ENCODE data around the gene ZNF574. TPM values are rescaled to one million over a fixed set of nuclear protein-coding genes. Genes with fewer than 3 reads are reported as not detected.

Gene ZNF574
- total and polyA plus RNA-seq, 12 donors, result 3.4 to 11.1 (median 8.0) TPM

DNA sequence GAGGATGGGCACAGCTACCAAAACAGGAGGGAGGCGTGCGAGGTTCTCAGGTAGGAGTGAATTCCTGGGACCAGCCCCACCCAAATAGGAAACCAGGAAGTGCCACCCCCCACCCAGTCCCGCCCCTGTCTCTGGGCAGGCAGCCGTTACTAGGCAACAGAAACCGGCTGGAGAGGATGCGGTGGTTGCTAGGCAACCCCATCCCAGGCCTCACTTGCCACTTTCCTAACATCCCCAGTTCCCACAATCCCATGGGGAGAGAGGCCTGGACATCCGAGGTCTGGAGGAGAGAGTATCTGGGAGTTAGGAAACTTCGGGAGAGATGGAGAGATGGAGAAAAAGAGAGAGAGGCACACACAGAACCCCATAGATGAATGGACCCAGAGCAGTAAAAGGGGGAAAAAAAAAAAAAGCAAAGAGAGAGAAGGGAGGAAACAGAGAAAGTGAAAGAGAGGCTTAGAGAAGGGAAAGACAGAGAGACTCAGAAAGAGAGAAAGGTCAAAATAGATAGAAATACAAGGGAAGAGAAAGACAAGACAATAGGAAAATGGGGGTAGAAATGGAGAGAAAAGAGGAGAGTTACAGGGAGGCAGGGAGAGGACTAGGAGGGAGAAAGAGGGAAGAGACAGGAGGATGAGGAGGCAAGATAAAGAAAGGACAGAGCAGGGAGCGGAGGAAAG is 9.8 kb upstream of the ZNF574 start:
- TF ChIP-seq, protein P1, sequence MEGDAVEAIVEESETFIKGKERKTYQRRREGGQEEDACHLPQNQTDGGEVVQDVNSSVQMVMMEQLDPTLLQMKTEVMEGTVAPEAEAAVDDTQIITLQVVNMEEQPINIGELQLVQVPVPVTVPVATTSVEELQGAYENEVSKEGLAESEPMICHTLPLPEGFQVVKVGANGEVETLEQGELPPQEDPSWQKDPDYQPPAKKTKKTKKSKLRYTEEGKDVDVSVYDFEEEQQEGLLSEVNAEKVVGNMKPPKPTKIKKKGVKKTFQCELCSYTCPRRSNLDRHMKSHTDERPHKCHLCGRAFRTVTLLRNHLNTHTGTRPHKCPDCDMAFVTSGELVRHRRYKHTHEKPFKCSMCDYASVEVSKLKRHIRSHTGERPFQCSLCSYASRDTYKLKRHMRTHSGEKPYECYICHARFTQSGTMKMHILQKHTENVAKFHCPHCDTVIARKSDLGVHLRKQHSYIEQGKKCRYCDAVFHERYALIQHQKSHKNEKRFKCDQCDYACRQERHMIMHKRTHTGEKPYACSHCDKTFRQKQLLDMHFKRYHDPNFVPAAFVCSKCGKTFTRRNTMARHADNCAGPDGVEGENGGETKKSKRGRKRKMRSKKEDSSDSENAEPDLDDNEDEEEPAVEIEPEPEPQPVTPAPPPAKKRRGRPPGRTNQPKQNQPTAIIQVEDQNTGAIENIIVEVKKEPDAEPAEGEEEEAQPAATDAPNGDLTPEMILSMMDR (IDR thresholded peaks at IDR 0.05), result no peak
- no peaks in the 10 kb centered on the region for H3K36me3 ChIP-seq
- H3K27ac ChIP-seq, result no peak overlapping the region
- H3K4me1 ChIP-seq, result peaks cover 0 to 12% (median 5%) of the 10 kb centered on the region in 9 donors
- H3K9me3 ChIP-seq, result no peaks in the 10 kb centered on the region
- no peak overlapping the region for H3K4me3 ChIP-seq
- intact Hi-C loops (cut with DNase I), result no loop called here
- WGBS, 2 donors, result 44 to 55% methylated on average over 9 of the region's 9 CpGs
- peaks cover 0 to 51% (median 43%) of the 10 kb centered on the region in 7 donors for H3K27me3 ChIP-seq
- DNase-seq (no peak), ATAC-seq (no peak)

DNA sequence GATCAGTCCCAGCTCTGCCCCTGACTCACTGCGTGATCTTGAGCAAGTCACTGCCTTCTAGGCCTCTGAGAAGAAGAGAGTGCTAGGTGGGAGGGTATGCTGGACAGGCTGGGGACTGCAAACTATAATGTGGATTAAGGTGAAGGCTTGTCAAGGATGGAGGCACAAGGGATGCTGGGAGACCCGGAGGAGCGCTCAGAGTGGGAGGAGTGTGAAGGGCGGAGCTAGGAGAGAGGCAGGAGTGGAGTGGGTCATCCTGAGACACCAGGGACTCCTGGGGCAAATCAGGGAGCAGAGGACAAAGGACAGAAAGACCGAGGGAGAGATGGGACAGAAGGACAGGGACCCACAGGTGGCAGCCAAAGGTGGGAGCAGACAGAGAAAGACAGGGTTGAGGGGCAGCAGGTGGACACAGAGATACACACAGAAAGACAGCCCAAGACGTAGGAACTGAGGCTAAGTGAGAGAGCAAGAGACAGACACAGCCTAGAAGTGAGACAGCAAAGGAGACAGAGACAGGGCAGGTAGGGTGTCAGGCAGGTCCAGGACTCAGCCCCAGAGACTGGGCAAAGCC is 8.6 kb upstream of the ZNF574 start:
- DNase-seq, result no peak
- intact Hi-C loops (cut with DNase I), result no loop called here
- Histone ChIP-seq H3K27ac (no peak overlapping the region), H3K4me3 (no peak overlapping the region), H3K4me1 (peaks cover 0 to 12% (median 5%) of the 10 kb centered on the region in 9 donors), H3K36me3 (no peaks in the 10 kb centered on the region), H3K27me3 (peaks cover 0 to 51% (median 43%) of the 10 kb centered on the region in 7 donors), H3K9me3 (no peaks in the 10 kb centered on the region)
- 77 to 81% methylated on average over 6 of the region's 6 CpGs for WGBS, 2 donors
- ATAC-seq, result no peak
- TF ChIP-seq, protein P1 (IDR thresholded peaks at IDR 0.05), result no peak

DNA sequence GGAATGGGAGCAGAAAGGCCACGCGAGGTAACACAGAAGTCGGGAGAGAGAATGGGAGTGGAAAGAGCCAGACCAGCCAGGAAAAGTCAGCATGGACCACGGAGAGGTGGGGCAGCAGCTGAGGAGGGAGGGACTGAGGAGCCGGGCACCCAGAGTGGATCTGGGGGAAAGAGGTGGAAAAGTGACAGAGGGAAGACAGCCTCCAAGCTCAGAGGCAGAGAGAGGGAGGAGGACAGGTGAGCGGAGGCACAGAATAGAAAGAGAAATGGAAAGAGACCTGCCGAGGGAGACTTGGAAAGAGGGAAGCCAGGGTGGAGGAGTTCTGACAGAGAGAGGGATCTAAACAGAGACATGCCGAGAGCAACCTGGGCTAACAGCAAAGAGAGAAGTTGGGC is 7.6 kb upstream of the ZNF574 start:
- 44 to 53% methylated on average over 8 of the region's 8 CpGs for WGBS, 2 donors
- no peak for DNase-seq
- H3K4me3 ChIP-seq, result peak overlapping the region in 3 of 10 donors; percentile 35 to 45 (median 39)
- TF ChIP-seq, protein P1 (IDR thresholded peaks at IDR 0.05), result no peak
- H3K36me3 ChIP-seq, result no peaks in the 10 kb centered on the region
- H3K27me3 ChIP-seq, result peaks cover 0 to 51% (median 43%) of the 10 kb centered on the region in 7 donors
- H3K27ac ChIP-seq, result no peak overlapping the region
- intact Hi-C loops (cut with DNase I), result no loop called here
- ATAC-seq, result no peak
- H3K4me1 ChIP-seq, result peaks cover 0 to 12% (median 5%) of the 10 kb centered on the region in 9 donors
- no peaks in the 10 kb centered on the region for H3K9me3 ChIP-seq

DNA sequence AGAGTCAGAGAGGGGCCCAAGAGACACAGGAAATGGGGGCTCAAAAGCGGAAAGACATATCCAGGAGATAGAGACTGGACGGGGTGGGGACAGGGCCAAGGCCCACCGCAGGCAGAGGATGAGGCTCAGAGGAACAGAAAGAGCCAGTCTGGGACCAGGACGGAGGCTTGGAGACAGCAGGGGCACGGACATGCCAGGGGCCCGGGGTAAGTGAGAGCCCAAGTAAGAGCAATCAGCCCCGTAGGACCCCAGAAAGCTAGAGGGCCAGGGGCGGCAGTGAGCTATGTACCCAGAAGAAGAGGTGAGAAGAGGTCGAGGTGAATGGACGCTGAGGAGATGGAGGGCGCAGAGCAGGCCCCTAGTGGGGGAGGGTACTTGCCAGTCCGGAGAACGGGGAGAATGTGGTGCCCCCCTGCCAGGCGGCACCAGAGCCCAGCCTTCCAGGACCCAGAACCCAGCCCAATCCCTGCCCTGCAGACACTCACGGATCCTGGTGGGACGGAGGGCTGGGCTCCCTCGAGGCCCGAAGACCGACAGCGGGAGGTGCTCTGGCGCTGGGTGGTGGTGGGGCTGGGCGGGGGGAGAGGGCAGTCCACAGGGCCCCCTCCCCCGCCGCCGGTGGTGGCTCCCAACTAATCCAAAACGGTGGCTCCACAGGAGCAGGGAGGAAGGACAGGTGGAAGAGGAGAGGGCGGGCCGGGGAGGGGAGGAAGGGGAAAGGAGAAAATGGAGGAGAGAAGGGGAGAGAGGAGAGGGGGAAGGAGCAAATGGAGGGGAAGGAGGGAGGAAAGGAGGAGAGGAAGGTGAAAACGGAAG is 7.0 kb upstream of the ZNF574 start:
- Histone ChIP-seq H3K4me3 (peak overlapping the region in 8 of 10 donors; percentile 12 to 49 (median 38)), H3K9me3 (no peaks in the 10 kb centered on the region), H3K27me3 (peaks cover 0 to 51% (median 43%) of the 10 kb centered on the region in 7 donors), H3K36me3 (no peaks in the 10 kb centered on the region), H3K27ac (no peak overlapping the region), H3K4me1 (peaks cover 0 to 12% (median 5%) of the 10 kb centered on the region in 9 donors)
- peak in 1 of 8 donors; percentile 19 for ATAC-seq
- no peak for DNase-seq
- intact Hi-C loops (cut with DNase I), result no loop called here
- TF ChIP-seq, protein P1 (IDR thresholded peaks at IDR 0.05), result no peak
- WGBS, 2 donors, result 25 to 27% methylated on average over 29 of the region's 29 CpGs

Measured in heart right ventricle (tissue), 16 donors.